SJSA1 (cell line): ENCODE data around the gene MTM1. TPM values are rescaled to one million over a fixed set of nuclear protein-coding genes. Genes with fewer than 3 reads are reported as not detected.

Source experiments
- DNase-seq, 2 experiments: peaks; one replicate each; pipeline ENCODE4 v3.0.0-alpha.2; 2015 to 2020; ENCODE audit warnings: low spot score in 2 of 2, low read depth in 1 of 2
- H3K27ac ChIP-seq: fragments of 250-450 bp; sonication (Bioruptor Pico); 2 replicates; pipeline ENCODE4 v1.5.1; 2020; ENCODE audit warnings: mild to moderate bottlenecking, moderate library complexity
- H3K27me3 ChIP-seq: fragments of 250-450 bp; sonication (Bioruptor Pico); replicated peaks from 2 replicates; pipeline ENCODE4 v1.5.1; 2020; ENCODE audit warnings: mild to moderate bottlenecking, moderate library complexity
- H3K36me3 ChIP-seq: fragments of 250-450 bp; sonication (Bioruptor Pico); 2 replicates; pipeline ENCODE4 v1.5.1; 2020; ENCODE audit warnings: mild to moderate bottlenecking
- H3K4me1 ChIP-seq: fragments of 250-450 bp; sonication (Bioruptor Pico); replicated peaks from 2 replicates; pipeline ENCODE4 v1.6.1; 2021; ENCODE audit warnings: mild to moderate bottlenecking
- H3K4me3 ChIP-seq: fragments of 250-450 bp; sonication (Bioruptor Pico); 2 replicates; pipeline ENCODE4 v1.5.1; 2020; ENCODE audit warnings: mild to moderate bottlenecking
- H3K9me3 ChIP-seq: fragments of 250-450 bp; sonication (Bioruptor Pico); replicated peaks from 2 replicates; pipeline ENCODE4 v1.5.1; 2020; ENCODE audit warnings: mild to moderate bottlenecking
- total RNA-seq: library from RNA; depleted of rRNA; stranded (reverse); fragments of >200 nt; shearing (Covaris generic); gene quantifications from 2 replicates; pipeline ENCODE4 v1.2.3, GENCODE V29; 2014

Gene MTM1
- total RNA-seq, 1 experiment from 2014 or later: 12.8 TPM

DNA sequence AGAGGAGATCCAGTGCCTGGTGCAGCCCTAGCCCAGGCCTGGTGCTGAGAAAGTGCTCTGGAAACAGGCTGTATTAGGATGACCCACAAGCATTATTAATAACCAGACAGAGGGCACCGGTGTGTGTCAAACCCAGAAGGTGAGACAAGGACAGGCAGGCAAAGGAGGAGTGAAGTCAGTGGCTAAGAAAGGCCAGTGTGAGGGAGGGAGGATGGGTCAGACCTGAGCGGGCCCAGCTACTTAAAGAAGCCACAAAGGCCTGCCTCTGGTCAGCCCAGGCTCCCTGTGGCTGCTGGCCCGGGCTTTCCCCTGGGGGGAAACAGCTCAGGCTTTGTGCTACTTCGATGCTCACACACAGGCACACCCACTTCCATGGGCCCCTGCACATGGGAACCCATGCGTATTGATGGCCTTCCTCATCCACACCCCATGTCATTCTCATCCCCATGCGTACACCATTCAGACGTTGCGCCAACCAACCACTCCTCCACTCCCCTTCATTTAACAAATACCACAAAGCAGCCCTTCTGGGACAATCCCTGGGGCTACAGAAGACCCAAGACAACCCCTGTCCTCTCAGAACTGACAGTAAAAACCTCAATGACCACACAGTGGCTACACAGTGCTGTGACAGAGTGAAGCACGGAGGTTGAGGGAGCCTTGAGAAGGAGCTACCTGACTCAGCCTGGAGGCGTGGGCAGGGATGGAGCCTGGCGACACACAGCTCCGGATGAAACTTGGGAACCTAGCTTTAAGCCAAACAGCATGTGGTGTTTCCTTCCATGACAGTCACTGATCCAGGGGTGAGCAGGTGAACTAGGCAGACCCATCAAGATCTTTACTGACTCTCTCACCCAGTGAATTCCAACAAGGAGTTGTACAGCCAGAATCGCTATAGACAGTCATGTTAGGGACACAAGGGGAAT, 24.9 kb upstream of the MTM1 start:
- H3K27me3 ChIP-seq: no peaks in the 10 kb centered on the region
- no peak for DNase-seq
- H3K27ac ChIP-seq: no peak overlapping the region
- H3K4me3 ChIP-seq: no peak overlapping the region
- no peaks in the 10 kb centered on the region for H3K9me3 ChIP-seq
- peaks cover 20% of the 10 kb centered on the region for H3K4me1 ChIP-seq
- no peaks in the 10 kb centered on the region for H3K36me3 ChIP-seq

DNA sequence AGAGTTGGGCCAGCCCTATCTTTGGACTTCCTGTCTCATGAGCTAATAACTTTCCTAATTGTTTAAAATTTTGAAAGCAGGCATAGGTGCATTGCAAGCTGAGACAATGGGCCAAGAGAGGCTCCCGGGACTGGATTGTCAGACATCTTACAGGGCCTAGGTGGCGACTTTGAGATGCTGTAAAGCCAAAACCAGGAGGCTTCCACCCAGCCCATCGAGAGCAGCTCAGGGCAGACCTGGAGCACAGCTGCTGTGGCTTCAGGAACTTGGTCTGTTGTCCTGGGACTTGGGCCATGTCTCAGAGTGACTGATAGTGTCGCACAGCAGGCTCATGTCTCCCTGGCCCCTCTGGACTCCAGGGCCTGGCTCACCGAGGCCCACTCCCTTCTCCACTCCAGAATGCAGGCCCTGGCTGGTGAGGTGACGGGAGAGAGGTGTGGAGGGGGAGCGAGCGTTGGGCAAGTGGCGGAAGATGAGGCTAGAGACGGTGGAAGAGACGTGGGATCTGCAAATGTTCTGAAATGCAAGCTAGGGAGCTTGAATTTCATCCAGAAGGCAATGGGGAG, 24.1 kb upstream of the MTM1 start:
- H3K4me3 ChIP-seq: no peak overlapping the region
- no peak overlapping the region for H3K27ac ChIP-seq
- peaks cover 25% of the 10 kb centered on the region for H3K4me1 ChIP-seq
- H3K9me3 ChIP-seq: no peaks in the 10 kb centered on the region
- H3K27me3 ChIP-seq: no peaks in the 10 kb centered on the region
- no peaks in the 10 kb centered on the region for H3K36me3 ChIP-seq
- no peak for DNase-seq

DNA sequence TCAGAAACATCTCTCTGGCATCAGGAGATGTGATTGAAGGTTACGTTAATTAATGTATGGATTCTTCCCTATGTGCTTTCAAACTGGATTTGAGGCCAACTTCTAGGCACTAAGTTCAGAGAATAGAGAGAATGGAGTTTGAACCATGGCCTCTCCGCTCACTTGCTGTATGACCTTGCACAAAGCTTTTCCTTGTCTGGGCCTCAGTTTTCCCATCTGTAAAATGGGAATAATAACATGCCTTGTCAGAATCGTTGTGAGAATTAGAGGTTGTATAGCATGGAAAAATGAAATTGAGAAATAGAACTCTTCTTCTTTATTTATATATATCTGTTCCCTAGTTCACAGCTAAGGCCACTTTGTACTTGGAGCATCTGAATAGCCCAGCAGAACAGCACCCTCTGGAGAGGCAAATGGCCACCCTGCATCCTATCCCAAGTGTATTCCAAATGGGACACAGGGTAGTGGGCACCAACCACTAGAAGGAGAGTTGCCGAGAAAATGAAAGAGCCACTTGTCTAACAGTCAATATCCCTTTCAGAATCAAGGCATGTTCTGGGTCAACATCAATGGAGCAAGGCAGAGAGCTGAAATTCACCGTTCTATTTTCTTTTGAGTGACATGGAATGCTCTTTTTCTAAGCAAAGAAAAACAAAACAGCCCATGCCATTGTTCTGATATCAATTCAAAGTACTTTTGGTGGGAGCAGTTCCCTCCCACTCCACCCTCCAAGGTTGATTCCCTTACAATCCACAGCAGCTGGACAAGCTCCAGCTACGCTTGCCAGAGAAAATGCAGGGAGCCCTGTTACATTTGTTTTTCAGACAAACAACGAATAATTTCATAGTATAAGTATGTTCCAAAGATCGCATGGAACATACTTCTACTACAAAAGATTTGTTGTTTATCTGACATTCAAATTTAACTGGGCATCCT, 23.3 kb upstream of the MTM1 start:
- no peak for DNase-seq
- Histone ChIP-seq H3K27me3 (no peaks in the 10 kb centered on the region), H3K4me1 (peaks cover 25% of the 10 kb centered on the region), H3K4me3 (no peak overlapping the region), H3K9me3 (no peaks in the 10 kb centered on the region), H3K27ac (no peak overlapping the region), H3K36me3 (no peaks in the 10 kb centered on the region)

DNA sequence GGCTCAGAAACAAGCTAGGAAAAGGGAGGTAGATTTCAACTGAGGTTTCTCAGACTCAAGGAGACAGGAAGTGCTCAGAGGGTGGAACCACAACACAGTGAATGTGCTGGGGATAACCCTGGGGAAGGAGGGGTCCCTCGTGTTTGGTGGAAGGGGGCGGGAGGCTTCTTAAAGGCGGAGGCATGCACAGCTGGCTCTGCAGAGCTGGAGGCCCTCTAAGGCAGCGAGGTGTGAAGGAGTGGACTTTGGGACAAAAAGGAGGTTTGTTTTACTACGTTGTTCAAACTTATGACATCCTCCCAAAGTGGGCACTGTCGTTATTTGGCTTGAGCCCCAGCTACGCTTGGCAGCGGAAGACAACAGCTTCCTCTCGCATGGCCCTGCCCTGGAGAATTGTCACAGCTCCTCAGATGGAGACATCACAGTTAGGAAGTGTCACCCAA, 21.7 kb upstream of the MTM1 start:
- Histone ChIP-seq H3K27me3 (no peaks in the 10 kb centered on the region), H3K9me3 (no peaks in the 10 kb centered on the region), H3K4me1 (peaks cover 25% of the 10 kb centered on the region), H3K4me3 (no peak overlapping the region), H3K27ac (no peak overlapping the region), H3K36me3 (no peaks in the 10 kb centered on the region)
- DNase-seq: no peak

DNA sequence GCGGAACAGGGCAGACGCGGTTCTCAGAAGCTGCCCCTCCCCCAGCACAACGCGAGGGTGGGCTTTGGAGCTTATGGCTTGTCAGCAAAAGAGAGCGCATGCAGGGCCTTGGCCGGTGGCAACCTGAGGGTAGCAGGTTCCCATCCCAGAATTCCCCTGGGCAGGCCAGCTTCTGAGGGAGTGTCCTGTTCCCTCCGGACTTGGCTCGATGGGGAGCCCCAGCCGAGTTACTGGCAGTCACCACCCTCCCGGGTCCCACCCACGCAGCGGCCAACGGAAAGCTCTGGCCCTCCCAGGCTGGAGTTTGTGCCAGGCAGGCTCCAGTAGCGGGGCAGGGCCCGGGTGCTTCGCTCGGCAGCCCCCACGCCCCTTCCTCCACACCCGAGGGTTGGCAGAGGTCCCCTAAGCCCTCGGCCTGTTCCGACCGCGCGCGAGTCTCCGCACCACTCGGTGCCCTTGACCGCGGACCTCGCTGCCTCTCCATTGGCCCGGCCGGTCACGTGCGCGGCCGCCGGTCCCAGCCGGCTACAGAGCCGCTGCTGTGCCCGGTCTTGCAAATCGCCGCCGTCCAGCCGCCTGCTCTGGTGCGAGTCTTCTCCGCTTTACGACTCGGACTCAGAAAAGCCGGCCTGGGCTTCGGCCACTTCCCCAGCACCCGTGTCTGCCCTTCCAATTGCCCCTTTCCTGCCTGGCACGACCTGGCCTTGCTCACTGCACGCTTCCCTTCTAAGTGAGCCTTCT, 20.9 kb upstream of the MTM1 start:
- peak overlapping the region; percentile 16; the same call in 1 of the 2 replicates for H3K4me3 ChIP-seq
- DNase-seq: peak in 1 of 2 experiments; percentile 40
- H3K9me3 ChIP-seq: no peaks in the 10 kb centered on the region
- no peaks in the 10 kb centered on the region for H3K27me3 ChIP-seq
- no peaks in the 10 kb centered on the region for H3K36me3 ChIP-seq
- H3K4me1 ChIP-seq: peaks cover 25% of the 10 kb centered on the region
- no peak overlapping the region for H3K27ac ChIP-seq

- Histone ChIP-seq H3K4me3 (no peak overlapping the region), H3K27me3 (no peaks in the 10 kb centered on the region), H3K4me1 (peaks cover 25% of the 10 kb centered on the region), H3K9me3 (no peaks in the 10 kb centered on the region), H3K27ac (no peak overlapping the region), H3K36me3 (no peaks in the 10 kb centered on the region)
- no peak for DNase-seq
These were observed 20.2 kb upstream of the MTM1 start for GRCh38 chrX:150548251-150548650.

DNA sequence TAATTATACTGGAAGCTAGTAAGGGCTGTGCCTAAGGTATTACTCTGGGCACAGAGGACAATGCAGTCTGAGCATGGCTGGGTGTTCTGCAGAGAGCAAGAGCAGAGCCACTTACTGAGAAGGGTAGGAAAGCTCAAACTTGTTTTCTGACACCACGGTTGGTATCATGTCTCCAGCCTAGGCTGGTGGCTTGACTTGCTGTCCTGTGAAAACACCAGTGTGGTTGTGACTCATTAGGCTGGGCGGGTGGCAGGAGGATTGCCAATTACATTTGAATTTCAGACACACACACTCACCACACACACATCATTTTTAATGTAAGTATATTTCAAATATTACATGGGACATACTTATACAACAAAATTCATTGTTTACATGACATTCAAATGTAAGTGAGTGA, 19.7 kb upstream of the MTM1 start:
- Histone ChIP-seq H3K27ac (no peak overlapping the region), H3K36me3 (no peaks in the 10 kb centered on the region), H3K4me3 (no peak overlapping the region), H3K27me3 (no peaks in the 10 kb centered on the region), H3K9me3 (no peaks in the 10 kb centered on the region), H3K4me1 (peaks cover 25% of the 10 kb centered on the region)
- peak in 1 of 2 experiments; percentile 45 for DNase-seq

GRCh38 chrX:150551963-150552362, 16.5 kb upstream of the MTM1 start:
- H3K9me3 ChIP-seq: no peaks in the 10 kb centered on the region
- no peak overlapping the region for H3K27ac ChIP-seq
- H3K4me3 ChIP-seq: no peak overlapping the region
- no peaks in the 10 kb centered on the region for H3K27me3 ChIP-seq
- H3K4me1 ChIP-seq: peaks cover 21% of the 10 kb centered on the region
- no peak for DNase-seq
- no peaks in the 10 kb centered on the region for H3K36me3 ChIP-seq

- DNase-seq: no peak
- H3K9me3 ChIP-seq: no peaks in the 10 kb centered on the region
- no peak overlapping the region for H3K27ac ChIP-seq
- no peak overlapping the region for H3K4me3 ChIP-seq
- H3K36me3 ChIP-seq: no peaks in the 10 kb centered on the region
- no peaks in the 10 kb centered on the region for H3K27me3 ChIP-seq
- H3K4me1 ChIP-seq: no peaks in the 10 kb centered on the region
These were observed 10.0 kb upstream of the MTM1 start for GRCh38 chrX:150558424-150558823.

DNA sequence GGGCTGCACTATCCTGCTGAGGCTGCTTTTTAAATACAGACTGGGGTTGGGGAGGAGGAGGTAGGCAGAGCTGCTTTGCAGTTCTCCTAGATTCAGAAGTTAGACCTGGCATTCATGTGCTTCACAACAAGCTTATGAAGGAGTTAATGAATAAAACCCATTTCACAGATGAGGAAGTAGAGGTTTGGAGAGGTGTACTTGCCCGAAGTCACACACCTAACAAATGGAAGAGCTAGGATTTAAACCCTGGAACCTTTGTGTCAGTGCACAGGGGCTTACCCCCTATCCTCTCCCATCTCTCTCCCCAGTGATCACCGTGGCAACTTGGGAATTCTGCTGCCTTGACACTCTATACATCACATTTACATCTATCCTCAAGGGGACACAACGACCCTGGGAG, 3.6 kb upstream of the MTM1 start:
- Histone ChIP-seq H3K27me3 (no peaks in the 10 kb centered on the region), H3K4me3 (no peak overlapping the region), H3K9me3 (no peaks in the 10 kb centered on the region), H3K4me1 (peaks cover 7% of the 10 kb centered on the region), H3K36me3 (peaks cover 3% of the 10 kb centered on the region; the same call in 1 of the 2 replicates), H3K27ac (no peak overlapping the region)
- no peak for DNase-seq

DNA sequence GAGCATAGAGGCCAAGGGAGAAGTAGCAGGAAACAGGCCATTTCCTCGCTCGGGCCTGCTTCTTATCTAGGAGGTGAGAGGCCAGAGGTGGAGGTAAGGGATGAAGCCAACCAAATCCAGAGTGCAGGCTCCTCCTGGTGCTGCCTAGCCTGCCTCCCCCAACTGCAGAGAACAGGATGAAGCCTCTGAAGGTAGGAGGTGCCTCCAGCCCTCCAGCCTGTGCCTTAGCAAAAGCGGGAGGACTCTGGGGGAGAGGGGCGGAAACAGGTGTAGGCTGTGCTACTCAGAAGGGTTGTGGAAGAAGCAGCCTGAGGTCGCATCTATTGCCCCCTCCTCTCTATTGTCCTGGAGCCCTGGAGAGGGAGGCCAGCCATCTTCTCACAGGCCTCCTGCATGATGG, 2.9 kb upstream of the MTM1 start:
- H3K36me3 ChIP-seq: peaks cover 3% of the 10 kb centered on the region; the same call in 1 of the 2 replicates
- peaks cover 13% of the 10 kb centered on the region for H3K4me1 ChIP-seq
- DNase-seq: no peak
- H3K27ac ChIP-seq: no peak overlapping the region
- no peaks in the 10 kb centered on the region for H3K9me3 ChIP-seq
- H3K4me3 ChIP-seq: no peak overlapping the region
- H3K27me3 ChIP-seq: no peaks in the 10 kb centered on the region

- H3K9me3 ChIP-seq: no peaks in the 10 kb centered on the region
- peaks cover 3% of the 10 kb centered on the region; the same call in 1 of the 2 replicates for H3K36me3 ChIP-seq
- H3K27ac ChIP-seq: no peak overlapping the region
- peaks cover 19% of the 10 kb centered on the region for H3K4me1 ChIP-seq
- H3K4me3 ChIP-seq: no peak overlapping the region
- DNase-seq: no peak
- no peaks in the 10 kb centered on the region for H3K27me3 ChIP-seq
These were observed 1.7 kb upstream of the MTM1 start for GRCh38 chrX:150566734-150567182.
